GM19438 (cell line): Measurements from ENCODE around the gene LTBP3.

Experiments used
- ATAC-seq: cut with Tn5 transposase; IDR thresholded peaks from one replicate; pipeline ENCODE4 v1.9.1; 2021; ENCODE audit warnings: low read depth; ENCODE audit not compliant: unreplicated experiment

Gene LTBP3

DNA sequence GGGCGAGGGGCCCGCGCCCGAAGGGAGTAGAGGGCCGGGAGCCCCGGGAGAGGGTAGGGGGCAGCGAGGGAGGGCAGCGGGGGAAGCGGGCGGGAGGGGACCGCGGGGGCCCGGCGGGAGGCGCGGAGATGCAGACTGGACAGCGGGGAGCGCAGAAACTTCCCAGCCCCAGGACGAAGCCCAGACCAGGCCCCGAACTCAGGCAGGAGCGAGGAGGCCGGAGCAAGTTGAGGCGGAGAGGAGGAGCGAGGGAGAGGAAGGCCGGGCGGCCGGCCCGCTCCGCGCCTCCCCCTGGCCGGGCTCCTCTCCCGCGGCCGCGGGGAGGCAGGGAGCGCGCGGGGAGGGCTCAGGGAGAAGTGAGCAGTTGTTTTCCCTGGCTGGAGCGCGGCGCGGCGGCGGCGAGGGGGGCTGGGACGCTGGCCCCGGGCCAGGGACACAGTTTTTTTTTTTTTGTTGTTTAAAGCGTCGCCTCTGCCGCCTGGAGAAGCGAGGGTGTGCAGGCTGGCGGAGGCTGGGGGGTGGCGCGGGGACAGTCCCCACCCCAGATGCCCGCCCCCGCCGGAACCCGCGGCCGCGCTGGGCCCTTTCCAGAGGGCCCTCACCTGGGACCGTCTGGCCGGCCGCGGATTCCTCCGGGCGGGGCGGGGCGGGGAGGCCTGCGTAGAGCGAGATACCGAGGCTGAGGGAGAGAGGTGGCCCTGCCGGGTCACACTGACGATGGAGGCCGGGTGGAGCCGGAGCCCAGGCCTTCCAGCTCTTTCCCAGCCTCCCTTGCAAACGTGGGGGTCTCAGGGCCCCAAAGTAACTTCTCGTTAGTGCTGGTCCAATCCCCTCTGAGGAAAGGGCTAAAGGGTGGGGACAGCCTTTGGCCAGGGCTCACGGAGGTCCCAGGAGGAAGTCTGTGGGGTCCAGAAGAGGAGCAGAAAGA lies at the start of gene LTBP3:
TSS of gene LTBP3 (minus strand) at position 358 of the 928 bp plus-strand sequence. CDS start 400 bp downstream, outside the sequence.
- no peak for ATAC-seq

DNA sequence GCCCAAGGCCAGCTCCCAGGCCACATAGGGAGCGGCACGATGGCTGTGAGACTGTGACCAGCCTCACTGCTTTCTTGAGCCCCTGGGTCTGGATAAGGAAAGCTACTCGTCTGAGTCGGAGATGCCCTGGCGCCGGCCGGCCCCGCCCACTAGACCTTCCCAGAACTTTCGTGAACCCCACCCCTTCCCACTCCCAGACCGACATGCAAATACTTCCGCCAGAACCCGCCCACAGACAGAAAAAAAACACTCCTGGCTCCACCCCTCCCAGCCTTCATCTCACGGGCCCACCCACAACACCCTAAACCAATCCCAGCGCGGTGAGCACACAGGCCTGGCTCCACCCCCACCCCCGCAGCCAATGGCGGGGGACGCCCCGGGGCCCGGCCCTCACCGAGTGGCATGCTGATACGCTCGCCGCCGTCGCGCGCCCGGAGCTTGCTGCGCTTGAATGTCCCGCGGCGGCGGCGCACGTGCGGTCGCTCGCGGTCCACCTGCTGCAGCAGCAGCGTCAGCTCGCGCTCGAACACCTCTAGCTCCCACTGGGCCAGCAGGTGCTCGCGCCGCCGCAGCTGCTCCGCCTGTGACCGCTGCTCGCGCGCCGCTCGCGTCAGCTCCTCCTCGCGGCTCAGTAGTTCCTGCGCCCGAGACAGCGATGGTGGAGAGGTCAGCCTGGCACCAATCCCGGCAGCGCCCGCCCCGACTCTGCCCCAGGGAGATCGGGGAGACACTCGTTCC lies 48.9 kb upstream of the LTBP3 start:
- no peak for ATAC-seq

DNA sequence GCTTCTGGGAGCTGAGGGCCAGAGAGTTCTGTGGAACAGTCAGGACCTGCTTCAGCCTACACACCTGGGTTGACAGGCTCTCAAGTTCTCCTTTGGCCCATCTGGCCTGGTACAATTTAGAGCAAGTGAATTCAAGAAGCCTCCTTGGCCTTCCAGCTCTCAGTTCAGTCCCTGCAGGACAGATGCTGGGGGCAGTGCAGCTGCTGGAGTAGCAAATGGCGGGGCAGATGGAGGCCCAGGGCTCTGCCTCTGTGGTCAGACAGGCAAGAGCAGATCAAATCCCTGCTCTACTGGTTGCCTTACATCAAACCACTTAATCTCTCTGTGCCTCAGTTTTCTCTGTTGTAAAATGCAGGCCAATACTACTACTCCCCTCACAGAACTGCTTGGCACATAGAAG lies 46.1 kb upstream of the LTBP3 start:
- no peak for ATAC-seq

DNA sequence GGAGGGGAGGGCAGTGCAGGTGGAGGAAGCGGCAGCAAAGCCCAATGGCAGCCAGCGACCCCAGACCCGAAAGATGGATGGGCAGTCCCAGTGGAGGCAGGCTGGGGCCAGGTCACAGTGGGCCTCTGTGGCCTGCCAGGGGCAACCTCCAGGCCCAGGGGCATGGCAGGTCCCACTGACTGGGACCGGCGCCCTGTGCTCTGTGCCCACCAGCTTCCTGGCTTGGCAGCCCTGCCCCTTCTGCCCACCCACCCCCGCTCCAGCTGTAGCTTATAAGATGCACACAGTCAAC lies 41.7 kb upstream of the LTBP3 start:
- no peak for ATAC-seq

DNA sequence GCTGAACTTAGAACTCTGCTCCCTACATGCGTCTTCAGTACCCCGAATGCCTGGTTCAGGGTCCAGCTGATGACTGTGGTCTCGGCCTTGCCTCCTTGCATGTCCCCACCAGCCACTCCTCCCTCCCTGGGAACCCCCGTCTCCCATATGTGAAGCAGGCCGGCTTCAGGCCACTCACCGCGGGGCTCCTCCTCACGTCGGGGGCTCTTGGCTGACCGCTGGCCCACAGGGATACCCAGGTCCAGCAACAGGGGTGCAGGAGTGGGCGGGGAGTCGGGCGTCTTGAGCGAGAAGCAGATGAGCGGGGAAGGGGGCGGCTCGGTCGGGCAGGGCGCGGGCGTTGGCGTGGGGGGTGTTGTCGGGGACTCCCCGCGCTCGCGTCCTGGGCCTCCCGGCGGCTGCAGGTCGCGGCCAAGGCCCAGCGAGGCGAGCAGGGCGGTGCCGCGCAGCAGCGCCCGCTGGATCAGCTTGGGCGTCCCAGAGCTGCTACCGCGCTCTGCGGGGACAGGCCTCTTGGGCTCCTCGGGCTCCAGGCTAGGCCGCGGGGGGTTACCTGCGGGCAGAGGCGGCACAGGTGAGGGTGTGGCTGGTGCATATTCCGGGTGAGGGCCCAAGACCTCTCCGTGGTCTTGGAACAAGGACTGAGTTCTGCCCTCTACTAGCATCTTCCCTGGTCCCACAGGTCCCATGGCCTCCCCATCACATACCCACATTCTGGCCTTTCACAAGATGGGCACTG lies 41.2 kb upstream of the LTBP3 start:
- no peak for ATAC-seq

DNA sequence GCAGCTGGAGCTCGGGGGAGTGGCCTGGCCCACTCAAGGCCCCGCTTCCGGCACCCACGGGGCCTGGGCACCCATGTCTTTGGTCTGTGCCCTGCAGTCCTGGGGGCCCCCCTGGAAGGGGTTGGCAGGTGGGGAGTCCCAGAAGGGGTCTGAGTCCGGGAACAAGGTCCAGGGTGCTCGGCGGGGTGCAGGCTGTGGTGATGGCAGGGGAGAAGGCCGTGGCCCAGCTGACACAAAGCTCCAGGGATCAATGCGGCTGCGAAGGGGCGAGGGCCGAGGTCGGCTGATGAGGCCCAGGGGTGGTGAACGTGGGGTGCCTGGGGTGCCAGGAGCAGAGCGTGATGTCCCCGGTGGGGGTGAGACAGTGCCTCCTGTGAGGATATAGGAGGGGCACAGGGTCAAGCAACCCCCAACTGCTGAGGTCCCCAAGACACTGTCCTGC lies 40.1 kb upstream of the LTBP3 start:
- no peak for ATAC-seq

DNA sequence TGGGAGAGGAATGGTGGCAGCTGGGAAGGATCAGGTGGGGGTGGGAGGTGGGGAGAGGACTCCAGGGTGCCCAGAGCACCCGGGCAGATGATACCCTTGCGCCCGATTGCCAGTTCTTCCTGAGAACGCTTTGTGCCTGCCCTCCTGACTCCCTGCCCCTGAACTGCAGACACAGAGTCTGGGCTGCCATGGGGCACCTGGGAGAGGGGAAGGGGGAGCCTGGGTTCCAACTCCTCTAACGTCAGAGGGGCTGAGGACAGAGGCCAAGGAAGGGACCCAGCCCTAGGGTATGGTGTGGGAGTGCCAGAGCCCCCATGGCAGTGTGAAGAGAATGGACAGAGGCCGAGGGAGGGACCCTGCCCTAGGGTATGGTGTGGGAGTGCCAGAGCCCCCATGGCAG lies 38.4 kb upstream of the LTBP3 start:
- ATAC-seq: no peak

DNA sequence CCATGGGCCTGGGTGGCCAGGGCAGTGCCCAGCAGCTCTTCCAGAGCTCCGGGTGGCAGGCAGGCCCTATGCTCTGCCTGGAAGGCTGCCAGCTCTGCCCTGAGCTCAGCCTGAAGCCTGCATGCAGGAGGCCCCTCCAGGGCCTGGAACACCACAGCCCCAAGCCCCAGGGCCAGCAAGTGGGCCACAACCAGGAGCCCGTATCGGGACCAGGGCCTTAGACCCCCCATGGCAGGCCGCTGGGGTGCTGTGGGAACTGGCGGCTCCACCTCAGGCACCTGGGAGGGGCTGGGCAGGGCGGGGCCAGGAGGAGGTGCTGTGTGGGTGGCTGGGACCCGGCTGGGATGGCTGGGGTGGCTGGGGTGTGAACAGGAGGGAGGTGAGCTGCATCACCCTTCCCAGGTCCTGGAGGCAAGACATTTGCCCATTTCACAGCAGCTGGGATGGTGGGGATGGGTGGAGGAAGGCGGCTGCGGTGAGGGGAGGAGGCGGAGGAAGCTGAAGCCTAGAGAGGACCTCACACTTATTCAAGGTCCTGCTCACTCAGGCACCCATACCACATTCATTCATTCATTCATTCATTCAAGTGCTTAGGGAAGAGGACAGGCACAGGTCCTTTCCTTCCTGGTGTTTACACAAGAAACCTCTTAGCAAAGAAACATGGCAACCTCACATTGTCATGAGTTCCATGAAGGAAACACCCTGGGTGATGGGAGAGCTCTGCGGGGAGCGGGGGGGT lies 37.6 kb upstream of the LTBP3 start, which contains the start of gene KCNK7:
TSS of gene KCNK7 (minus strand) at position 258 of the 739 bp plus-strand sequence. CDS start at position 230, 28 bp downstream.
- ATAC-seq: no peak

DNA sequence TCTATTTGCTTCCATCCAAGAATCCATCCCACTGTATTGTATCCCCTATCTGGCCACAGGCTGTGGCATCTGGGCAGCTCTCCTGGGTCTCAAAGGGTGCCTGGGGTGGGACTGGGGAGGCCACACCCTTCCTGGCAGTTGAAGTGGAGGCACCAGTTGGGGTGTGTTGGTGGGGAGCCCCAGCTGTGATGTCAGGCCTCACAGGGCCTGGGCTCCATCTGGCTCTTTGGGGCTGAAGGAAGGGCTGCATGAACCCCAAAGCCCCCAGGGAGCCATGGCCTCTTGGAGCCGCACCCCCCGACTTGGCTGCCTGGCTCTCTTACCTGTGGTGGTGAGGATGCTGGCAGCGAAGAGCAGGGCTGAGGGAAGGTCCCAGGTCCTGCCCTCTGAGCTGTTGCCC lies 37.0 kb upstream of the LTBP3 start:
- no peak for ATAC-seq

DNA sequence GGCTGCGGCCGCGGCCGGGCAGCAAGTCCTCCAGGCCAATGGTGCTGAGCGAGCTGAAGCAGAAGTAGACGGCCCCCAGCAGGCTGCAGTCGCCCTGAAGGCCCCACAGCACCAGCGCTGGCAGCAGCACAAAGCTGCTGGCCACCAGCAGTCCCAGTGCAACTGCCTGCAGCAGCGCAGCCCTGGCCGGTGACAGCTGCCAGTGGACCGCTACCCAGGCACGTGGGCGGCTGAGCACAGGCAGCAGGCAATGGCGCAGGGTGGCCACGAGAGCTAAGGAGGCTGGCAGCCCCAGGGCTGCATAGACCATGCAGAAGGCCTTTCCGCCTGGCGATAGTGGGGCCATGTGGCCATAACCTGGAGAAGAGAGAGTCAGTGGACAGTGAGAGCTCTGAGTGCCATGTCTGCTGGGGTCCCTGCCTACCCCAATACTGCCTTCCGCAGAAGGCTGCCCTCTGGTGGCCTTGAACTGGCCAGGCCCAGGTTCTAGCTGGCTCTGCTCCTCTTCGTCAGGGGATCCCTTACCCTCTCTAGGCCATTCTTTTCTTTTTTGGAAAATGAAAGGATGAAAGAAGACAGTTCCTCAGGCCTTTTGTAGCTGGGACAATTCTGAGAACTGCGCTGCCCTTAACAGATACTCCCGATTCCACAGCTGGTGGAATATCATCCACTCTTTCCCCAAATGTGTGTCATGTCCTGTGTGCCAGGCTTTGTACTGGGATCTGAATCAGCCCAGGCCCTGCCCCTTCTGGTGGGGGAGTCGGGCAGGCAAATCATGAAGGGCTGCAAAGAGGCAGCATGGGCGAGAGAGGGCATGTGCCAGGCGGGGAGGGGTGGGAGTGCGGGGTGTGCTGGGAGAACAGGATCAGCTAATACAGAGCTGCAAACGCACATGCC lies 35.6 kb upstream of the LTBP3 start:
- ATAC-seq: no peak

DNA sequence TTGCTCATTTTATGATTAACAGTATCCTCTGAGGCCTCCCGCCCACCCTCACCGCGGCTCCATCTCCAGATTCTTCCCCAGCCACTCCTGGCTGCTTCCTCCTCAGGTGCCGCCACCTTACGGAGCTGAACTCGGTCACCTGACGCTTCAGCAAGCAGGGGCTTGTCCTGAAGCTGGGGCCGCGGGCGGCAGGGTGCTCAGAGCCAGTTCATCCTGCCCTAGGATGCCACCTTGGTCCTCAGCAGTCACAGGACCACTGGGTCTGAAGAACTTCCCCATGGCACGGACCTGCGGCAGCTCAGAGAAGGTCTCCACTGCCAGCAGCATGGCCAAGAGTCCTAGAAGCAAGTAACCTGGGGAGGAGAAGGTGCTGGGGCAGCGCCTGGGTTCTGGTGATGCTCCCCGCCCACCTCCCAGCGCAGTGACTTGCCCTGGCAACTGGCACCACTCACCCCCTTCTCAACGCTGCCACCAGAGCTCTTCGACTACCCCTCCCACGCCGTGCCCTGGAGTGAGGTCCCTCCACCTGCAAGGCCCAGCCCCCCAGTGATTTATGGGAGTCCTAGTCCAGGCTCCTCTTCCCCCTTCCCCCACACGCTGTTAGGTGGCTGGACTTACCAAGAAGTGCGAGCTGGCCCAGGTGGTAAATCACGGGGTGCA lies 34.8 kb upstream of the LTBP3 start:
- ATAC-seq: no peak

DNA sequence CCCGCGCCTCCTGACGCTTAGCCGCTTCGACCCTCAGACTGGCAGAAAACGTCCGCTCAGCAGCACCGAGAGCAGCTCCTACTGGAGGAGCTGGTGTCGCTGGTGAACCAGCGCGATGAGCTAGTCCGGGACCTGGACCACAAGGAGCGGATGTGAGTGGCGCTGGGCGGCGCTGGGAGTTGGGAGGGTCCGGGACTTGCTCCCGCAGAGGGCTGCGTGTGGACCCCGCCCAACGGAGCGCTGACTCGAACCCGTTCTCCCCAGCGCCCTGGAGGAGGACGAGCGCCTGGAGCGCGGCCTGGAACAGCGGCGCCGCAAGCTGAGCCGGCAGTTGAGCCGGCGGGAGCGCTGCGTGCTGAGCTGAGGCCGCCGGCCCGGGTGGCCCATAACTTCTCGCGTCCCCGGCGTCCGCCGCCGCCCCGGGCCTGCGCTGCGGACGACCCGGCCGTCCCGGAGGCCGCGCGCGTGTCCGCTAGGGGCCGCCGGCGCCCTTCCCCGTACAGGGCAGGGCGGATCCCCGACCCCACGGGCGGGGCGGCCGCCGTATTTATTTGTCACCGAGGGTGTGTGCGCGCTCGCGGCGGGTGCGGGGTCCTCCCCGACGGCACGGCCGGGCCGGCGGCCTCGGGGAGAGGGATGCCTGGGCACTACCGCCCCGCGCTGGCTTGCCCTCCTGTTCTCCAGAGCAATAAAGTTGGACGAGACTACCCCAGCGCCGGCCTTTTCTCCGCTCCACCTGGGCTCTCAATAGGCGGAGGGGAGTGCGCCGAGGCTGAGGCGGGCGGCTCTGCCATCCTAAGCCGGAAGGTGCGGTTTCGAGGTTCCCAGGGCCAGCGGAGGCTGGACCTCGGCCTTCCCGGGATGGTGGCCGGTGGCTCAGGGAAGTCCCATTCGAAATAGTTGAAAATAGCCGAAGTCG lies 34.0 kb upstream of the LTBP3 start:
- ATAC-seq: no peak

DNA sequence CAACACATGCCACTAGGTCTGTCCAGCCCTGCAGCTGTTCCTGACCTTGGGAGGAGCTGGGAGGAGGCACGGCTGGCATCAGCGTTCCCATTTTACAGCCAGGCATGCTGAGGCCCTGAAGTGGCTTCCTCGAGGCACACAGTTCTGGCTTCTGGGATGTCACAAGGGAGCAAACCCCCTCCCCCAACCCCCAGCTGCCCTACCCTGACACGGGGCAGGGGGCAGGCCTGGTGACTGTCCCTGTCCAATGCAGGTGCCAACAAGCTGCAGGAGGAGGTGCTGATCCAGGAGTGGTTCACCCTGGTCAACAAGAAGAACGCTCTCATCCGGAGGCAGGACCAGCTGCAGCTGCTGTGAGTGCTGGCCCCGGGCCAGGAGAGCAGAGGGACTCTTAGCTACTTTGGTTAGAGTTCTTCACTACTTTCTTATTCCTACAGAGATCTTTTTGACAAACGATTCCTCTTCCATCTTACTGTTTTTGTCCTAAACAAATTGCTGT lies 32.1 kb upstream of the LTBP3 start:
- no peak for ATAC-seq

DNA sequence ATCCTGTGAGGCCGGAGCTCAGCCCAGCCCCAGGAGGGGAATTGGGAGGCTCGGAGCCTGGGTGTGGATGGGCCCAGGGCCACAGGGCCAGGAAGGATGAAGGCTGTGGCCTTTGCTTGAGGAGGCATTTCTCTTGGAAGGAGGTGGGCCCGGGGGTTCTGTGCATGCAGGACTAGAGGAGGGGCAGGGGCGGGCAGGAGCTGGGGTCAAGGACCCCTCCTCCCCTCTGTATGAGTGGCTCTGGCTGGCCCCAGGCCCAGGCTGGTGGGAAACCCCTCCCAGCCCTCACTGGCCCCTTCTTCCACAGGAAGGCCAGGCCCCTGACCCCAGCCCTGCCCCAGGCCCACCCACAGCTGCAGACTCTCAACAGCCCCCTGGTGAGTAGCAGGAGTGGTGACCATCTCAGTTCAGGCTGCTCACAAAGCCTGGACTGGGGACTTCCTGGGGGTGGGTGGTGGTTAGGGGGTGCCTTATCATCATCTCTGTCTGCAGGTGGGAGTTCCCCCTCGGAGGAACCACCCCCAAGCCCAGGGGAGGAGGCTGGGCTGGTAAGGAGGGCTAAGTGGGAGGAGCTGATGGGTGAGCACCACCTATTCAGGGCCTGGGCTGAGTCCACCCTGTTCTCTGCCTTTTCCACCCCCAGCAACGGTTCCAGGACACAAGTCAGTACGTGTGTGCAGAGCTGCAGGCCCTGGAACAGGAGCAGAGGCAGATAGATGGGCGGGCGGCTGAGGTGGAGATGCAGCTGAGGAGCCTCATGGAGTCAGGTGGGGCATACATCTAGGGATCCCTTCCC lies 31.5 kb upstream of the LTBP3 start:
- ATAC-seq: no peak

DNA sequence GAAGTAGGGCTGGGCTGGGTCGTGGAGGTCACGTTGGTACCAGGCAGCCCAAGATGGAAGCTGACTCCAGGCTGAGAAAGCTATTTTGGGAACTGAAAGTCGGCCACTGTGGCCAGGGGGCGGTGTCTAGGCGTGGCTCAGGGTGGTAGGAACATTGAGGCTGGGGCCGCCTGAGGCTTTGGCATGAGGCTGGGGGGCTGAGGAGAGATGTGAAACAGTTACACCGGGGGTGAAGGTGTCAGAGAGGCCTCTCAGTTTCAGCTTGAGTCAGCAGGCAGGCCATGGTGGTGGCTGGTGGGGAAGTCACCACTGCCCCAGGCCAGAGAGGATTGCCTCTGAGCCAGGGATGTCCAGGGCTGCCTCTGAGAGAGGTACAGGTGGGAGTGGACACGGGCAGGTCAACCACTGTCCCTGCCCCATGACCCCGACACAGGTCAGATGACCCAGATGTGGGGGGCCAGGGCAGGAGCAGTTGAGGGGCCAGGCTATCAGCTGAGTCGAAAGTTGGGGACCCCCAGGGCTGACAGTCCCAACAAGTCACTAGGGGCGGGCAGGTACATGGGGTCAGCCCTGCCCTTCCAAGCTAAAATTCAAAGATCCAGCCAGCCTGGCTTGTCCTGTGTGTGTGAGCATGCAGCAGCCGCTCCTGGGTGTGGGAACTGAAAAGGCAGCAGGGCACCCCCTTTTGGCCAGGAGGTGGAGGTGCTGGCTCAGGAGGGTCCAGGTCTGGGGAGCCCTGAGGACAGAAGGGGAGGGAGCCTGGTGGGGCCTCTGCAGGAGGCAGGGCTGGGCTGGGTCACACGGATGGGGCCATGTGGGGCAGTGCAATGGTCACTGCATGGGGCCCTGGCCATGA lies 30.3 kb upstream of the LTBP3 start:
- ATAC-seq: peak; percentile 79

DNA sequence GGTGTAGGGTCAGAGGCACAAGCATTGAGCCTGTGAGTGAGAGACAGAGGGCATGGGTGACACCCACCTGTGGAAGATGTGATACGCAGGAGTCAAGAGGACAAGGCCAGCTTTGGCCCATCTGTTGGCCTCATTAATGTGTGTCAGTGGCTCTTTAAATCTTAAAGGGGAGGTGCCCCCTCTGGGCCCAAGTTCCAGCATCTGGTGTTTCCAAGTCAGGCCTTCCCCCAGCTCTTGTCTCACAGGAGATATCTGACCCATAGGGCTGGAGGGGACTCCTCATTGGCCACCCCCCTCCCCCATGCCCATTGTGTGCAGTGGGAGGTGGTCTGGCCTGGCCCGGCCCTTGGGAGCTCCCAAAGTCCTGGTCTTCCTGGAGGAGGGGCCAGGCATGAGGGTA lies 28.5 kb upstream of the LTBP3 start:
- ATAC-seq: no peak
